SHP77 (cell line): ENCODE results near the gene TBCD.
"Not testable (repeated sequence)": the region's sequence is repeated elsewhere in the genome, so short reads cannot be mapped to it uniquely, and the experiment has no call there.

Source experiments
- DNase-seq, 2 experiments: peaks; one replicate each; lab custom pipeline; 2025; lab: John Stamatoyannopoulos, UW

TBCD gene

DNA sequence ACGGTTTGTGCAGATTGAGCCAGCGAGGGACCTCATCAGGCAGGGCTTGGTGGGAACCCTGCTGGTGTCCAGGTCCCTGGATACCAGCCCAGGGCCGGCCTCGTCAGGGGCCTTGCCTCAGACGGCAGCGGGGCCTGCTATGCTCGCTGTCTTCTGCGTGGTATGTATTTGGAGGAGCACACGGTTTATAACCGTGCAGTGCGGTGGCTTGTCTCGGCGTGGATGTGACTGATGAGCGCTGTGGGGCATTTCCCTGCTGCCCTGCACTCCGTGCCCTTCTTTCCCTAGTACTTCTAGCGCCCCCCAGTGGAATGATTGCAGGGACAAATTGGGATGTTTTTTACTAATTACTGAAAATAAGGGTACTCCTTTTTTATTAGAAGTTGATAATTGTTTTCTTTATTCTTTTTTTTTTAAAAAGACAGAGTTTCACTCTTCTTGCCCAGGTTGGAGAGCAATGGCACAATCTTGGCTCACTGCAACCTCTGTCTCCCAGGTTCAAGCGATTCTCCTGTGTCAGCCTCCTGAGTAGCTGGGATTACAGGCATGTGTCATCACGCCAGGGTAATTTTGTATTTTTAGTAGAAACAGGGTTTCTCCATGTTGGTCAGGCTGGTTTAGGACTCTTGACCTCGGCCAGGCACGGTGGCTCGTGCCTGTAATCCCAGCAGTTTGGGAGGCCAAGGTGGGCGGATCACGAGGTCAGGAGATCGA lies 15.3 kb downstream of the TBCD start:
- peak; percentile 52 to 56 for DNase-seq

DNA sequence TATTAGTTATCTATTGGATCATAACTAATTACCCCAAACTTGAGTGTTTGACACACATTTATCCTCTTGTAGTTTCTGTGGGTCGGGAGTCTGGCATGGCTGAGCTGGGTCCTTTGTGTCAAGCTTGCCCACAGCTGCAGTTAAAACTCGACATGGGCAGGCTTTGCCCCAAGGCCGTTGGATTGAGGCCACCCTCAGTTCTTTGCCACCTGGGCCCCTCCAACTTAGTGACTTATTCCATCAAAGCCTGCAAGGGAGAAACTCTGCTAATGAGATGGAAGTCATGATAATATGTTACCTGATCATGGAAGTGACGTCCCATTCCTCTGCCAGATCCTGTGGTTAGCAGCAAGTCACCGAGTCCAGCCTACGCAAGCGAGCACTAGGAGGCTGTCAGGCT lies 17.2 kb downstream of the TBCD start:
- no peak for DNase-seq

DNA sequence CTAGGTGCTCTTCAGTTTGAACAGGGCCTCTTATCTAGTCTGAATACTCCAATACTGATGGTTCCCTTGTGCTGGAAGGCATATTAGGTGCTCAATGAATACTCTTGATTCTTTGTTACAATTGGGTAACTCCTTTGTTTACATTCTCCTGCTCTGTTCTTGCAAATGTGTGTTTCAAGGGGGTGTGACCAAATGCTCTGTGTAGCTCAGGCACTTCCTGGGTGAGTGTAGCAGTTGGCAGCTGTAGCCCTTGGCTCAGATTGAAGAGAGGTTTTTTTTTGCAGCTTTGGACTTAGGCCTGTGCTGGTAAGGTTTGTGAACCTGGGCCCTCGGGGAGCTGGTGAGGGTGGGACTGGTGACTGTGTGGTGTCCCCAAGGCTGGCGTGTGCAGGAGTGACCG lies 20.2 kb downstream of the TBCD start:
- DNase-seq: no peak

DNA sequence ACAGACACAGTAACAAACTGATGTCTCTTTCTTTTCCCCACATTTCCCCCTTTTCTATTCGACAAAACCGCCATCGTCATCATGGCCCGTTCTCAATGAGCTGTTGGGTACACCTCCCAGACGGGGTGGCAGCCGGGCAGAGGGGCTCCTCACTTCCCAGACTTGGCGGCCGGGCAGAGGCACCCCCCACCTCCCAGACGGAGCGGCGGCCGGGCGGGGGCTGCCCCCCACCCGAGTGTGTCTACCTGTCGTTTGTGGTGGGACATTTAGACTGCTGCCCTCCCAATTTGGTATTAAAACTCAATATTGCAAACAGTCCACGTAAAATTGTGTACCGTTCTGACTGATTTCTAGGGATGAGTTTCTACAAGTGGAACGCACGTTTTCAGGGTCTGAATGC lies 22.6 kb downstream of the TBCD start:
- not testable (repeated sequence) for DNase-seq

DNA sequence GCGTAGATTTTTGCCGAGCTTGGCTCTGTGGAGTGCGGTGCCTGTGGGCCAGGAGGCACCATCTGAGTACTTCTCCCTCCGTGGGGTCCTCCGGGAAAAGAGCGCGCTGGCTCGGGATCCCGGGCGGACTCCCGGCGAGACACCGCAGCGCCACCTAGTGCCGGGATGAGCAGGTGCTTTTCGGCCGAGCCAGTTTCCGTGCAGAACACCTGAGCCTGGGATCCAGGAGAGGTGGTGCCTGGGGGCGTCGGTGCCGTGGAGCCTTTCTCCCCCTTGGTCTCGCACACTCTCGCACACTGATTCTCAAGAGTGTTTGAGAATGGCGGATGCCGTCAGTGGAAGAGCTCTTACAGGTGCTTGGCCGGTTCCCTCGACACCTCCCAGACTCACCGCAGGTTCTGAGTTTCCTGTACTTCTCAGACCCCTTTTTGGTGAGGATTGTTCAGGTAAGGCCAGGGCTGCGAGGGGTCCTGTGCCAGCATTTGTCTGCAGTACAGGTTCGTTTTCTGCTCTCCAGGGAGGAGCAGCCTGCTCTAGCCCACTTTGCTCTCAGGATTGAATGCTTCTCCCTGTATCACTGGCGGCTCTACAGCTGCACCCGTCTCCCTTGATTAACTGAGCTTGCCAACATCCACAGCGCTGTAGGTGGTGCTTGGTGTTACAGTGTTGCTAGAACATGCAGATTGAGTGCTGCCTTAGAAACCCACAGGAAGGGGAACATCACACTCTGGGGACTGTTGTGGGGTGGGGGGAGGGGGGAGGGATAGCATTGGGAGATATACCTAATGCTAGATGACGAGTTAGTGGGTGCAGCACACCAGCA lies 23.3 kb downstream of the TBCD start:
- DNase-seq: peak; percentile 37 to 70

DNA sequence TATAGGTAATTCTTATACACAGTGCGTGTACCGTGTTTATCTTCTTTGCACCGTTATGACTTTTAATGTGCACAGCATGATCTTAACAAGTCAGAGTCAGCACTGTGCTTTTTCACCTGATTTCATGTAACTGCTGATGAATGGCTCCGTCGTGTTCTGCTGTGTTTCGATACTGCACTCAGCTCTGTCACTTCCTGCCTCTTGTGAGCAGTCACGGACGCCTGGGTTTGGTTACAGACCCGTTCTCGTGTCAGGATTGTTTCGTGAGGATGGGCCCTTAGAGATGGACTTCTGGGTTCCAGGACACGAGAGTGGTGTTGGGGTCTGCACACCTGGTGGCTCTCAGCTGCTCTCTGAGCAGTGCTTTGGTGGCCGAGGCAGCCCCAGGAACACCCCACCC lies 24.6 kb downstream of the TBCD start:
- no peak for DNase-seq

DNA sequence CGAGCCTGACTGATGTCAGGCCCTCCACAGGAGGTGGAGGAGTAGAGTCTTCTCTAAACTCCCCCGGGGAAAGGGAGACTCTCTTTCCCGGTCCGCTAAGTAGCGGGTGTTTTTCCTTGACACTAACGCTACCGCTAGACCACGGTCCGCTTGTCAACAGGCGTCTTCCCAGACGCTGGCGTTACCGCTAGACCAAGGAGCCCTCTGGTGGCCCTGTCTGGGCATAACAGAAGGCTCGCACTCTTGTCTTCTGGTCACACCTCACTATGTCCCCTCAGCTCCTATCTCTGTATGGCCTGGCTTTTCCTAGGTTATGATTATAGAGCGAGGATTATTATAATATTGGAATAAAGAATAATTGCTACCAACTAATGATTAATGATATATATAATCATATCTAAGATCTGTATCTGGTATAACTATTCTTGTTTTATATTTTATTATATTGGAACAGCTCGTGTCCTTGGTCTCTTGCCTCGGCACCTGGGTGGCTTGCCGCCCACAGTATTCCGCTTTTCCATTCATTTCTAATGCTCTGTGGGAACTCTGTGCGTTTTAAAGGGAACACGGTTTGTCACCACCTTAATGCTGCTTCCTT lies 26.0 kb downstream of the TBCD start:
- DNase-seq: not testable (repeated sequence)

DNA sequence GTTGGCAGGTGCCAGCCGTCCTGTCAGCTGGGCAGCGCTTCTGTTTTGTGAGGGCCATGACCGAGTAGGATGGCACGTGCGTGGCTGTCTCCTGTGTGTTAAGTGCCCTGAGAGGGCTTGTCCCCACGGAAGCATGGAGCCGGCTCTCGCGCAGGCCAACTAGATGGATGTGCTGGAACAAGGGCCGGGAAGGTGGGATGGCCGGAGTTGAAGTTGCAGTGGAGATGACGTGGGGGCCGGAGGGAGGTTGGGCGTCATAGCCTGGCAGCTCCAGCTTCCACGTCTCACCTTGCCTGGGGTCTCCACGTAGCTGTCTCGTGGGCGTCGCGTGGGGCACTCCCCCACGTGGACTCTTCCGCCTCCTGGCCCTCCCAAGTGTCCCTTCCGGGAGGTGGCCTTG lies 27.7 kb downstream of the TBCD start:
- no peak for DNase-seq

DNA sequence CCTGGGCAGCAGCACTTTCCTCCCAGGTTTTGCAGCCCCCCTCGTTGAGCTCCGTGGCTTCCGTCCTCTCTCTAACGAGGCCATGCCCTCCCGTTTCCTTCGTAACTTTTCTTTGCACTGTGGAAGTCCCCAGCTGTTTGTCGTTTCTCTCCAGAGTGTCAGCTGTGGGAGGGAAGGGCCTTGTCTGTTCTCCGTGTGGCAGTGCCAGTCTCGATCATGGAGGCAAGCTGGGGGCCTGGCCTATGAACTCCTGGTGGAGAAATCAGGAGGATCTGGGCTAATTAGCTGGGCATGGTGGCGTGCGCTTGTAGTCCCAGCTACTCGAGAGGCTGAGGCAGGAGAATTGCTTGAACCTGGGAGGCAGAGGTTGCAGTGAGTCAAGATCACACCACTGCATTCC lies 28.3 kb downstream of the TBCD start:
- DNase-seq: no peak

DNA sequence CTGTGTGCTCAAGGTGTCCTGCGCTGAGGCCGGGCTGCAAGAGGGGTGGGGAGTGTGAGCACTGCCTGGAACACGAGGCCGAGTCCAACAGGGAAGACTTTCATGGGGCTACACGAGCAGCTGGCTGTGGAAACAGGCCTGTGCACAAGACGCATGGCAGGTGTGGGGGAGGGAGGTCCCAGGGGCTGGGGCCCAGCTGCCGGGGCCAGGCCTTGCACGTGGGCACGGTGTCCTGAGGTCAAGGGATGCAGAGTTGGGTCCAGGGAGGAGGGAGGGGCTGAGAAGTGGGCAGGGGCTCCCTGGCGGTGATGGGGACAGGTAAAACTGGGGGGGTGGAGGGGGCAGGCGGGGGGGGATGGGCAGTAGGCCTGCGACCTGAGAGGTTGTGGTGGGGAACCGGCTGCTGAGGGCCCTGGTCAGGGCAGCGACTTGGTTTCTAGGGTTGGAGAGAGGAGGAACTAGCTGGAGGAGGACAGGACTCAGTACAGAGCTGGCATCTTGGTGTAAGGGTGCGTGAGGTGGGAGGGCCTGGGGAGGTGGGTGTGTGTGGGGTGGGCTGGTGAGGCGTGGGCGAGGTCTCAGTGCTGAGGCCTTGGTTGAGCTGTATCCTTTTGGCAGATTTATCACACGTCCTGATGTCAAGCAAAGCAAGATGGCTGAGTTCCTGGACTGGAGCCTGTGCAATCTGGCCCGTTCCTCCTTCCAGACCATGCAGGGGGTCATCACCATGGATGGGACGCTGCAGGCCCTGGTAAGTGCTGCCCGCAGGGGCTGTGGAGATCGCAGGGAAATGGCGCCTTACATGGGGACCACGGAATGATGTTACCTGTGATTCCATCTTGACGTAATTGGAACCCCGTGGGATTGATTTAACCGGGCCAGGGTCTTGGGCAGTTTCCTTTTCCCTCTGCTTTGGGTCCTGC lies 29.4 kb downstream of the TBCD start:
- peak in 1 of 2 experiments; percentile 6 for DNase-seq

DNA sequence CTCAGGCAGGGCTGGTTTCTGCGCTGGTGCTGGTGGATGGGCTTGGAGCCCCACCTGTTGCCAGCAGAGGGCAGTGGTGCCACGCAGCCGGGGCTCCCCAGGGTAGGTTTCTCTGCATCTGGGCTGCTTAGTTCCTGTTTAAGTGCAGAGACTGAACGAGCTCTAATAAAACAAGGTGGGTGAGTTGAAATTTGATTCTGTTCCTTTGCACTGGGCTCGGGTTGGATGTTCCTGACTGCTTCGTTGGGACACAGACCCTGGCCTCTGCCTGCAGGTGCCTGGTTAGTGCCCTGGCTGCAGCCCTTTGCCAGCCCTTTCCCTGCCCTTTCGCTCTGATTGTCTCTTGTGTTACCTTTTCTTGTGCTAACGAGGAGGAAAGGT lies 30.0 kb downstream of the TBCD start:
- peak; percentile 50 to 68 for DNase-seq

DNA sequence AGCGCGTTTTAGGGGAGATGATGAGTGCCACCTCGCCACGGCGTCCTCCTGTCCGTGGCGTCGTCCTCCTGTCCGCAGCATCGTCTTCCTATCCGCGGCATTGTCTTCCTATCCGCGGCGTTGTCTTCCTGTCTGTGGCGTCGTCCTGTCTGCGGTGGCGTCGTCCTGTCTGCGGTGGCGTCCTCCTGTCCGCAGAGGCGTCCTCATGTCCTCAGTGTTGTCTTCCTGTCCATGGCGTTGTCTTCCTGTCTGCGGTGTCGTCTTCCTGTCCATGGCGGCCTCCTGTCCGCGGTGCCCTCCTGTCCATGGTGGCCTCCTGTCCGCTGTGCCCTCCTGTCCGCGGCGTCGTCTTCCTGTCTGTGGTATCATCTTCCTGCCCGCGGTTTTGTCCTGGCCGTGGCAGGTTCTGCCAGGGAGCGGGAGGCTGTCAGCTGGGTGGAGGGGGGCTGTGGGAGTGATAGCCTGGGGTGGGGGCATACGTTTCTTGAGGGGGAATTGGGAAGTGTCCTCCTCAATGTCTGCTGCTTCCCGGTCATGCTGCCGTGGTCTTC lies 30.9 kb downstream of the TBCD start:
- DNase-seq: no peak

DNA sequence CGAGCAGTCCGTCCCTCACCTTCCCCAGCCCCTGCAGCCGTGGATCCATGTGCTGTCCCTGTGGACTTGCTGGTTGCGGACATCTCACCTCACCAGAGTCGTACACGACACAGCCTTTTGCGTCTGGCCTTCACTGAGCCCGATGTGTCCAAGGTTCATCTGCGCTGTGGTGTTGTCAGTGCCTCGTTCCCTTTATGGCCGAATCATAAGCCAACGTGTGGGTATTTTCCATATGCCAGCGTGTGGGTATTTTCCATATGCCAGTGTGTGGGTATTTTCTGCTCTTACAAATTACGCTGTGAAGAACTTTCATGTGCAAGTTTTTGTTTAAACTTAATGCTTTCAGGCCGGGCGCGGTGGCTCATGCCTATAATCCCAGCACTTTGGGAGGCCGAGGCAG lies 31.6 kb downstream of the TBCD start:
- no peak for DNase-seq

DNA sequence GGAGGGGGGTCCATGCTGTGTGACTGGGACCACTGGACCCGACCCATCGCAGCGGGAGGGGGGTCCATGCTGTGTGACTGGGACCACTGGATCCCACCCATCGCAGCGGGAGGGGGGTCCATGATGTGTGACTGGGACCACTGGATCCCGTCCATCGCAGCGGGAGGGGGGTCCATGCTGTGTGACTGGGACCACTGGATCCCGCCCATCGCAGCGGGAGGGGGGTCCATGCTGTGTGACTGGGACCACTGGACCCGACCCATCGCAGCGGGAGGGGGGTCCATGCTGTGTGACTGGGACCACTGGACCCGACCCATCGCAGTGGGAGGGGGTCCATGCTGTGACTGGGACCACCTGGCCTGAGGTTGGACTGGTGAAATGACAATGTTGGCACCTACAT lies 33.7 kb downstream of the TBCD start:
- not testable (repeated sequence) for DNase-seq

DNA sequence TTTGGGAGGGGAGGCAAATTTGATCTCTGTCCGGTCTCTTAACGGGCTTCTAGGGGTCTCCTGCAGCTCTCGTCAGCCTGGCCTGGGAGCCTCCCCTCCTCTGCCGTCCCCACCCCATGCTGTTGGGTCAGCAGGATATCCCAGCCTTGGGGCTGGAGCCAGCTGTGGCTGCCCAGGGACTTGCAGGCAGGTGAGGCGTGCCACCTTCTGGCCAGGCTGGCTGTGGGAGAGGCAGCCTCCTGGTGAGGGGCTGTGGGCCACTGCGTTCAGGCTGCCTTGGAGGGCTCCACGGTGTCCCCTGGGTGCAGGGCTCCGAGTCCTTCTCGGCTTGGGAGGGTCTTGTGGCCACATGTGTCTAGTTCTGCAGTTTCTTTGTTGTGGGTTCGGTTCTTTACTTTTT lies 34.6 kb downstream of the TBCD start:
- DNase-seq: no peak

DNA sequence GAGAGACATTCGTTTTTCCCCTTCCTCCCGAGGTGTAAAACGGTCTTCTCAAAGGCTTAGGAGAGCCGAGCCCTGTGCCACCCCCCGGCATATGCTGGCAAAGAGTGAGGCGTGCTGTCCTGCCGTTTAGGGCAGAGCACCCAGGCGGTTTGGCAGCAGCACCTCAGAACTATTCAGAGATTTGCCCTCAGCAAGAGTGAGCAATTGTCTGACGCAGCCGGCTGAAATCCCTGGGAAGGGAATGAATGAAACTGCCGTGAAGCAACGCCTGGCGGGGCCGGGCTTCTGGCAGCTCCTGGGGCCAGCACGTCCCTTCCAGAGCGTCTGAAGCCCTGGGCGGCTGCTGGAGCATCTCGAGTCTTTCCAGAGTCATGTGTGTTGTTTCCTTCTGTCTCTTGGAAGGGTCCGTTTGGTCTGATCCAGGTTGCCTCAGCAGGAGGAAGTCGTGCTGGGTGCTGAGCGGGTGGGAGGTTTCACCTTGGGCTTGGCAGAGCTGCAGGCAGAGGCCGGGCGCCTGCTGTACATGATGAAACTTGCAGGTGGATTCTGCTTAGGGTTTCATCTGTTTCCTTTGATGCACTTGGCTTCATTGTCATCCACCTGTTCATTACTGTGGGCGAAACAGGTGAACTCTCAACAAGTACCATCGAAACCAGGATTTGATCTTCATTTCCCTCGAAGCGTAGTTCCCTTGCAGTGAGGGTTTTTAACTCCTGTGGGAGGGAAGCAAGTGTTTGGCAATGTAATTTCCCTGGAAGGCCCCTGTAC lies 35.4 kb downstream of the TBCD start:
- DNase-seq: no peak

DNA sequence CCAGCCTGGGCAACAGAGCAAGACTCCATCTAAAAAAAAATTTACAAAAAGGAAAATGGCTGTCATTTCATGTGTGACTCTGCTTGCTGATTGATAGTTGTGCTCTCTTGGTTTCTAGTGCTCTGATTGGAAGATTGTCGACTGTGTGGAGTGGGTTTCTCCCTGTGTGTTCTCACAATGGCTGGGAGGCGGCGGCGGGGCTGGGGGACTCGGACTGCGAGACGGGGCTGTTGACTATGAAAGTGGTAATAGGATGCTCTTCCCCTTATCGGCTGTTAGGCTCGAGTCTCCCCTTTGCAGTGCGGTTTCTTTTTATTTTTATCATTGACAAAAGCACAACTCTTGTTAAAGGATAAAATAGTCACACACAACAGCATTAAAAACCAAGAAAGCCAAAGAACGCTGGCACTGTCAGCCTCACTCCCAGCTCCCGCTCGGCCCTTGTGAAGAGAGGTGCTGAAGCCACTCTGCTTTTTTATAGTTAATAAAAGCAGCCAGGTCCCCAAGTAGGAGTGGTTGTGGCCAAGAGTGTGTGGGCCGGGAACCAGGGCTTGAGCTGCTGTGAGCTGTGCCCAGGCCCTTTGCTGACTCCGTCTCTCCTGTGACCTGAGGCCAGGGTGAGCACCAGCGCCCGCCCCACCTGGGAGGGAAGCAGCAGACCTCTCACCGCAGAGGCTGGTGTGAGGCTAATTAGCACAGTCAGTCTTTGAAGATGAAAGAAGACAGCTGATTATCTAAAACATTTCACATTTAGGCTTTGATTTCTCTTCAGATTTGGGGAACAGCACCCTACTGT lies 36.5 kb downstream of the TBCD start:
- no peak for DNase-seq

DNA sequence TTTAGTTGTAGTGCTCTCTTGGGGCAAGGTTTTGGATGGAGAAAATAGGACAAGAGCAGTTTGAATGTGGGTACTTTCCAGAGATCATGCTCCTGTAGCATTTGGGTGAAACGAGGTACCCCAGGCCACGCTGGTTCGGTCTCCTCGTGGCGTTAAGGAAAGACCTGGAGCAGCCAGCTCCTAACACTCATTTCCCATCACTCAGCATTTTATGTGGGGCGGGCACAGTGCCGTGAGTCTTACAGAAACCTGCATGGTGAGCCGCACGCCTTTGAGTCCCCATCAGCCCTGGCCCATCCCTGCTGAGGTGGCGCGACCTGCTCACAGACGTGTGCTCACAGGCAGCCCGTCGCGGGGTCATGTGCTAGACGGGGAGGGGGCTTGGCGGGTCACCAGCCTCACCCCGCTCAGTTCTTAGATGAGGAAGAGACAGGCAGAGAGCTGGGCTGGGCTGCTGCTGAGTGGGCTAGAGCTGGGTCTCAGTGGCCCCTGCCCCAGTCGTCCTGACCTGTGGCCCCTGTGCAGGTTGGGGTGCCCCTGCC lies 37.3 kb downstream of the TBCD start:
- no peak for DNase-seq

DNA sequence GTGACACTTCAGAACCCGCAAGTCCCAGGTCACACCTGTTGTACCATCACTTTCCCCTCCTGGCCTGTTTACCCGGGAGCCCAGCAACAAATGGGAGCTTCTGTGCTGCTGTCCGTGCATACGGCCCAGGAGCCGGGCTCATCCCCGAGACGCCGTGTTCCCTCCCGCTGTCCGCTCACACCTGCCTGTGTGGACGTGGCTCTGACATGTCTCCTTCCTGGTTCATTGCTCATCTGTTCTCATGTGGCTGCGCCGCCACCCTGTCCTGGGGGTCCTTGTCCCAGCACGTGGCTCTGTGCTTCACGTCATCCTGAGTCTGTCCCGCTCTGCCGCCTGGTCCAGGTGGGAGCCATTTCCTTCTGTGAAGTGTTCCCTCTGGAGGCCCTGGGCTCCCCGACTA lies 37.9 kb downstream of the TBCD start:
- no peak for DNase-seq

DNA sequence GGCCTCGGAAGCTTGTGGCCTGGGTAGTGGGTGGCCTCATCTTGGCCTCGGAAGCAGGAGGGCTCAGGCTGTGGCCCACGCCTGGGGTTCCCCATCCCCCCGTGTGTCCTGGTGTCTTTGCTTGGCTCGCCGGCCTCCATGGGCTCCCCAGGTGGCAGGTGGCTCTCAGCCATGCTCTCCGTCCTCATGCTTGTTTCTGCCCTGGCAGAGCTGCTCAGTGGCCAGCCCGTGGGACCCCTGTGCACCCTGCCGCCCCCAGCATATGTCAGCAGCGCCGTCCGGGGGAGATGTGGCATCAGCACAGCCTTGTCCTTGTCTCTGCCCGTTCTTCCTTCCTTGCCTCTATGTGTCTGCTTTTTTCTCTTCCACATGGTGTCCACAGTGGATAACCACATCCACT lies 38.5 kb downstream of the TBCD start:
- DNase-seq: no peak
